Activated naive CD4-positive, alpha-beta T cell treated with anti-CD3 and anti-CD28 coated beads for 36 hours (primary cell): ENCODE measurements around the gene RECQL. TPM values are rescaled to one million over a fixed set of nuclear protein-coding genes. Genes with fewer than 3 reads are reported as not detected.

Experiments
- CTCF ChIA-PET: fragments of 350-600 bp; sonication (Branson Sonifier 250); formaldehyde crosslinking; loops from one replicate; lab custom pipeline; 2021; ENCODE audit warnings: antibody characterized with exemption; lab: Charles Lee
- DNase-seq: peaks from one replicate; pipeline ENCODE4 v3.0.0-alpha.2; 2020
- H3K27ac Mint-ChIP-seq: one replicate; pipeline ENCODE4 v1.8.0; 2021; ENCODE audit warnings: mild to moderate bottlenecking, mixed read lengths
- H3K27me3 Mint-ChIP-seq: one replicate; pipeline ENCODE4 v1.8.0; 2021; ENCODE audit warnings: low read depth, mixed read lengths
- H3K36me3 Mint-ChIP-seq: one replicate; pipeline ENCODE4 v1.8.0; 2021; ENCODE audit warnings: low read depth, mixed read lengths
- H3K4me1 Mint-ChIP-seq: one replicate; pipeline ENCODE4 v1.8.0; 2021; ENCODE audit warnings: low read depth, mixed read lengths
- H3K4me3 Mint-ChIP-seq: one replicate; pipeline ENCODE4 v1.8.0; 2021; ENCODE audit warnings: mild to moderate bottlenecking, moderate library complexity, mixed read lengths
- H3K9me3 Mint-ChIP-seq: one replicate; pipeline ENCODE4 v1.8.0; 2021; ENCODE audit warnings: mixed read lengths
- intact Hi-C: fragments of 100-400 bp; cut with micrococcal nuclease; formaldehyde crosslinking; loops from one replicate; pipeline ENCODE4 v1.15.1; 2023
- total RNA-seq, 2 experiments: library from RNA; stranded (reverse); gene quantifications; one replicate each; pipeline ENCODE4 v1.2.3, GENCODE V29; 2021

Gene RECQL, protein sequence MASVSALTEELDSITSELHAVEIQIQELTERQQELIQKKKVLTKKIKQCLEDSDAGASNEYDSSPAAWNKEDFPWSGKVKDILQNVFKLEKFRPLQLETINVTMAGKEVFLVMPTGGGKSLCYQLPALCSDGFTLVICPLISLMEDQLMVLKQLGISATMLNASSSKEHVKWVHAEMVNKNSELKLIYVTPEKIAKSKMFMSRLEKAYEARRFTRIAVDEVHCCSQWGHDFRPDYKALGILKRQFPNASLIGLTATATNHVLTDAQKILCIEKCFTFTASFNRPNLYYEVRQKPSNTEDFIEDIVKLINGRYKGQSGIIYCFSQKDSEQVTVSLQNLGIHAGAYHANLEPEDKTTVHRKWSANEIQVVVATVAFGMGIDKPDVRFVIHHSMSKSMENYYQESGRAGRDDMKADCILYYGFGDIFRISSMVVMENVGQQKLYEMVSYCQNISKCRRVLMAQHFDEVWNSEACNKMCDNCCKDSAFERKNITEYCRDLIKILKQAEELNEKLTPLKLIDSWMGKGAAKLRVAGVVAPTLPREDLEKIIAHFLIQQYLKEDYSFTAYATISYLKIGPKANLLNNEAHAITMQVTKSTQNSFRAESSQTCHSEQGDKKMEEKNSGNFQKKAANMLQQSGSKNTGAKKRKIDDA
- total RNA-seq = 10 to 100 TPM; 89.8 to 93.7 TPM

DNA sequence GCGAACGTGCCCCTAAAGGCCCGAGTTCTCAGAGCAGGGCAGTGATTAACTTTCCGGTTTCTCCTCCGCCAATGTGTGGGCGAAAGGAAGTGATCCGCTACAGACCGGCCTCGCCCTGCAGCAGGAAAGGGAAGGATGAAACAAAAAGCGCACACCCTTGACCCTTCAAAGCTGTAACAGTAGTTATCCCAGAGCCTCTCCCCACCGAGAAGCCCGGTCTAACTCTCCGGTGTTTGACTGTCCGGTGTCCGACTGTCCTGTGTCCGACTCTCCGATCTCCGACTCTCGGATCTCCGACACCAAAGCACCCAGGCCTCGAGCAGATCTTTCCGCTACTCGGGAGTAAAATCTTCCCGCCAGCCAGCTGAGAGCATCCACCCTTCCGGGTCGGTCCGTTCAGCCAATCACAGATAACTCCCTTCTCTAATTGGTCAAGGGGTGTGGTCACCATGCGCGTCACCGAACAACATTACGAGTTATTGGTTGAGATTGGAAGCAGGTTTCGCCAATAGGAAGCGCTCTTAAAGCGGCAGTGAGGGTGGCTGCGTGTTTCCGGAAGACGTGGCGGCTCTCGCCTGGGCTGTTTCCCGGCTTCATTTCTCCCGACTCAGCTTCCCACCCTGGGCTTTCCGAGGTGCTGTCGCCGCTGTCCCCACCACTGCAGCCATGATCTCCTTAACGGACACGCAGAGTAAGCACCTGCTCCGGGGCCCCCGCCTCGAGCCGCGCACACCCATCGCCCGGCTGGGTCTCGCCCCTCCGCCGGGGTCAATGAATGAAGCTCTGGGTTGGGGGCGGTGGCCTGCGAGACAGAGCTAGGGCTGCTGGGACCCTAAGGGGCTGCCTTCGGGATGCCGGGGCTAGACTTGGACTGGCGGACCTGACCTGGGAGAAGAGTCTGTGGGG lies at the start of gene RECQL, which contains the start of gene GOLT1B:
TSS of gene RECQL (minus strand) at position 378 of the 906 bp plus-strand sequence. CDS start 2,065 bp downstream, outside the sequence.
TSS of gene GOLT1B (plus strand) at position 532 of the 906 bp plus-strand sequence. CDS start at position 667, 135 bp downstream.
- CTCF ChIA-PET = interaction anchor here (0.6 to 2.3 kb wide), 3 partner anchors 57 to 179 kb away, joined by 3 to 9 read pairs (median 4); no protein-coding TSS in a partner anchor
- intact Hi-C loops = loop anchor here (1.0 to 10.0 kb wide), 11 partner anchors 8 to 1123 kb away; partner anchors contain the start of genes CMAS, ETNK1, LDHB and PYROXD1
- peak; percentile 95 for DNase-seq
- peaks cover 44% of the 10 kb centered on the region for H3K4me1 Mint-ChIP-seq
- H3K27ac Mint-ChIP-seq = no peak within 1 kb of the TSS
- H3K9me3 Mint-ChIP-seq = no peaks in the 10 kb centered on the region
- H3K4me3 Mint-ChIP-seq = no peak within 1 kb of the TSS
- H3K36me3 Mint-ChIP-seq = peaks cover 22% of the 10 kb centered on the region
- H3K27me3 Mint-ChIP-seq = no peaks in the 10 kb centered on the region

DNA sequence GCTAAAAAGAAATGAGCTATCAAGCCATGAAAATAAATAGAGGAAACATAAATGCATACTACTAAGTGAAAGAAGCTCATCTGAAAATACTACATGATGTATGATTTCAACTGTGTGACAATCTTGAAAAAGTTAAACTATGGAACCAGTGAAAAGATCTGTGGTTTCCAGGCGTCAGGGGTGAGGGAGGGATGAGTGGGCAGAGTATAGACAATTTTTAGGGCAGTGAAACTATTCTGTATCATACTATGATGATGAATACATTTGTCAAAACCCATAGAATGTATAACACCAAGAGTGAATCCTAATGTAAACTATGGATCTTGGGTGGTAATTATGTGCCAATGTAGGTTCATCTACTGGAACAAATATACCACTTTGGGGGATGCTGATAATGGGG lies 46.0 kb upstream of the RECQL start:
- Mint-ChIP-seq H3K27ac (no peak overlapping the region), H3K9me3 (no peaks in the 10 kb centered on the region), H3K4me1 (peaks cover 5% of the 10 kb centered on the region), H3K27me3 (no peaks in the 10 kb centered on the region), H3K36me3 (no peaks in the 10 kb centered on the region), H3K4me3 (no peak overlapping the region)
- no peak for DNase-seq
- intact Hi-C loops = no loop called here
- CTCF ChIA-PET = no interaction called here

DNA sequence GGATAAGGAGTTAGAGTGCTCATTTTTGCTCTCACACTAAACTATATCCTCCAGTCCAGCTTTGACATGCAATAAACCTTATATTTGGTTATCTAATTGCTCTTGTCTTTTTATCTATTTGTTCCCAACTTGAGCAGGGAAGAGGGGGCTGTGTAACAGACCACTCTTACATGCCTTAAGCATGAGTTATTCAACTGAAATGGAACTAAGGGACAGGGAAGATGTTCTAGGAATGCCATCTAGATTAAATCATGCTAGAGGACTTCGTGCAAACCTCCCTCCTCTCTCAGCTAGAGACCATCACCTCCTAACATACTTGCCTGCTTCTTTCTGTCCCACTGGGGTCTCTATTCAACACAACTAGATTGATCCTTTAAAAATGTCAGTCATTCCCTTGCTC lies 45.3 kb upstream of the RECQL start:
- CTCF ChIA-PET = no interaction called here
- no peaks in the 10 kb centered on the region for H3K9me3 Mint-ChIP-seq
- no peak for DNase-seq
- intact Hi-C loops = no loop called here
- no peak overlapping the region for H3K4me3 Mint-ChIP-seq
- H3K27ac Mint-ChIP-seq = no peak overlapping the region
- H3K36me3 Mint-ChIP-seq = no peaks in the 10 kb centered on the region
- peaks cover 5% of the 10 kb centered on the region for H3K4me1 Mint-ChIP-seq
- no peaks in the 10 kb centered on the region for H3K27me3 Mint-ChIP-seq

DNA sequence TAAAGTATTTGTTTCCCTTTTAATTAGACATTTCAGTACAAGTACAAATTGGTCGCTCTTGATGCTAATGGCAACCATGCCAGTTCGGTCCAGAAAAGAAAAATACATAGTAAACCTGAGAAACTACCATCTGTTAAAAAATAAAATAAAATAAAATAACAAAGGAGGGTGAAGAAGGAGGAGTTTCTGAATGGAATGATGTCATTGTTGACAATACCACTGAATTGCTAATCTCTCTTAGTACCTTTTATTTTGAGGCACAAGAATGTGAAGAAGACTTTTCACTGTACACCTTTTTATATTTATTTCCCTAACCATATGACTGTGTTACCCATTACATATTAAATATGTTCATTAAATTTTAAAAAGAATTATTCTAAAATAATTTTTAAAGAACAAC lies 44.1 kb upstream of the RECQL start:
- Mint-ChIP-seq H3K4me3 (no peak overlapping the region), H3K27ac (no peak overlapping the region), H3K4me1 (peaks cover 6% of the 10 kb centered on the region), H3K9me3 (no peaks in the 10 kb centered on the region), H3K27me3 (no peaks in the 10 kb centered on the region), H3K36me3 (no peaks in the 10 kb centered on the region)
- CTCF ChIA-PET = no interaction called here
- no peak for DNase-seq
- intact Hi-C loops = no loop called here

DNA sequence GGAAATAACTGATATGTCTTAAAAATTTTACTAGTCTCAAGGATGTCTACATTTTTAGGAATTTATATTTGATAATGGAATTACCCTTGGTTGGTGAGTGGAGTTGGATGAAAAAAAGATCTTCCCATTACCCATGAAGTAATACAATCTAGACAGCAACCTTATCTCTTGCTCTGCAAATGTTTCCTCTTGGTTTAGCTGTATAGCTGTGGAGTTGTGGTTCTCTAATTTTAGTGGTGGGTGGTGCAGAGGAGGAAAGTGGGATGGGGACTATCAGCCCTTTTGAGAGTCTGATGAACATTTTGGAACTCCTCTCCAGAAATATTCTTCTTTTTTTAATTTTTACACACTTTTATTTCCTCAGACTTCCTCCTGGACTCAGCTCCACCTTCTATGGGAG lies 41.7 kb upstream of the RECQL start:
- no peaks in the 10 kb centered on the region for H3K36me3 Mint-ChIP-seq
- CTCF ChIA-PET = no interaction called here
- intact Hi-C loops = no loop called here
- H3K27me3 Mint-ChIP-seq = no peaks in the 10 kb centered on the region
- H3K27ac Mint-ChIP-seq = no peak overlapping the region
- no peak overlapping the region for H3K4me3 Mint-ChIP-seq
- DNase-seq = no peak
- H3K9me3 Mint-ChIP-seq = no peaks in the 10 kb centered on the region
- H3K4me1 Mint-ChIP-seq = peaks cover 17% of the 10 kb centered on the region

DNA sequence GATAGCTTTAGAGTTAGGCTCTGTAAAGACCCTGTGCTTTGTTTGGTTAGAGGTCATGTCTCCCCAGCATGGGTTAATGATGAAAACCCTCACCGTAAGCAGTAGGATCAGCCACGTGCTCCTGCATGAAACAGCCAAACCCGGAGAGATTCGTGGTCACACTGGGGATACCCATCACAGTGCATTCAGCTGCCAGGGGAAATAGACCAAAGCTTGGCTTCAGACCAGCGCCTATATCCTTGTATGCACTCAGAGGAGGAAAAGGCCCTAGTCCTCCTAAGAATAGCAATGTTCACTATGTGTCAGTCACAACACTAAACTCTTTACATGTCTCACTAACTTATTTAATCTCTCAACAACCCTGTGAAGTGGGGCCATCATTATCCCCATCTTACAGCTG lies 41.0 kb upstream of the RECQL start:
- H3K4me3 Mint-ChIP-seq = no peak overlapping the region
- H3K9me3 Mint-ChIP-seq = no peaks in the 10 kb centered on the region
- no peaks in the 10 kb centered on the region for H3K27me3 Mint-ChIP-seq
- CTCF ChIA-PET = interaction anchor here (0.6 to 0.7 kb wide), 2 partner anchors 155 to 601 kb away, joined by 3 read pairs; no protein-coding TSS in a partner anchor
- DNase-seq = peak; percentile 23
- H3K36me3 Mint-ChIP-seq = no peaks in the 10 kb centered on the region
- H3K4me1 Mint-ChIP-seq = peaks cover 14% of the 10 kb centered on the region
- no peak overlapping the region for H3K27ac Mint-ChIP-seq
- intact Hi-C loops = no loop called here

DNA sequence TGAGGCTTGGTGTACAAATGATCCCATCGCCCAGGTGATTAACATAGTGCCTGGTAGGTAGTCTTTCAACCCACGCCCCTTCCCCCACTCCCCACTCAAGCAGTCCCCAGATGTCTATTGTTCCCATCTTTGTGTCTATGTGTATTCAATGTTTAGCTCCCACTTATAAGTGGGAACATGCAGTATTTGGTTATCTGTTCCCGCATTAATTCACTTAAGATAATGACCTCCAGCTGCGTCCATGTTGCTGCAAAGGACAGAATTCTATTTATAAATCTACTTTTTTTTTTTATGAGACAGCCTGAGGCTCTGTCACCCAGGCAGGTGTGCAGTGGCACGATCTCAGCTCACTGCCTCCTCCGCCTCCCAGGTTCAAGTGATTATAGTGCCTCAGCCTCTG lies 40.3 kb upstream of the RECQL start:
- Mint-ChIP-seq H3K36me3 (no peaks in the 10 kb centered on the region), H3K27ac (no peak overlapping the region), H3K4me3 (no peak overlapping the region), H3K9me3 (no peaks in the 10 kb centered on the region), H3K27me3 (no peaks in the 10 kb centered on the region), H3K4me1 (peaks cover 12% of the 10 kb centered on the region)
- no peak for DNase-seq
- intact Hi-C loops = loop anchor here (2.0 kb wide), 1 partner anchor 19 kb away; no protein-coding TSS in a partner anchor
- CTCF ChIA-PET = no interaction called here

- H3K9me3 Mint-ChIP-seq = no peaks in the 10 kb centered on the region
- no peaks in the 10 kb centered on the region for H3K27me3 Mint-ChIP-seq
- CTCF ChIA-PET = no interaction called here
- no peaks in the 10 kb centered on the region for H3K36me3 Mint-ChIP-seq
- no peak overlapping the region for H3K4me3 Mint-ChIP-seq
- peaks cover 12% of the 10 kb centered on the region for H3K4me1 Mint-ChIP-seq
- DNase-seq = no peak
- no peak overlapping the region for H3K27ac Mint-ChIP-seq
- intact Hi-C loops = loop anchor here (1.0 to 2.0 kb wide), 7 partner anchors 11 to 140 kb away; partner anchors contain the start of genes GOLT1B and RECQL
Observed at GRCh38 chr12:21539797-21540196, 38.4 kb upstream of the RECQL start.

- no peak for DNase-seq
- Mint-ChIP-seq H3K4me1 (peaks cover 12% of the 10 kb centered on the region), H3K36me3 (no peaks in the 10 kb centered on the region), H3K27ac (no peak overlapping the region), H3K4me3 (no peak overlapping the region), H3K27me3 (no peaks in the 10 kb centered on the region), H3K9me3 (no peaks in the 10 kb centered on the region)
- intact Hi-C loops = loop anchor here (2.0 kb wide), 1 partner anchor 61 kb away; no protein-coding TSS in a partner anchor
- CTCF ChIA-PET = interaction anchor here (1.4 kb wide), 1 partner anchor 144 kb away, joined by 3 read pairs; no protein-coding TSS in a partner anchor
Observed at GRCh38 chr12:21538061-21538653, 36.7 kb upstream of the RECQL start.

DNA sequence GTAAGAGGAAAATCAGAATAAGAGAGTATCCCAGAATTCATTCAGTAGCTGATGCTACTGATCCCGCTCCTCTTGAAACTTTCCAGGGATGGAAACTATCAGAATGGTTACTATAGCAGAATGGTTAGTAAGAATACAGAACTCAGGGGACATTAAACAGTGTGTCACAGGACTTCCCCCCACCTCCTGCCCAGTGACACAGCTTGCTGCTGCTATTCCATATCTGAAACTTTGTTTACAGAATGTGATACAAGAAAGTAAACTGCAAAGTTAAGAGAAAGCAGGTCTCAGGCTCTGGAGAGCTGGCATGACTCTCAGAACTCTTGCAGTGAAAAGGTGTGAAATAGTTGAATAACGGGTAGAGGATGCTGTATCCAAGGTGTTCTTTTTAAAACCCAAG lies 28.0 kb upstream of the RECQL start:
- intact Hi-C loops = no loop called here
- no peak for DNase-seq
- no peak overlapping the region for H3K27ac Mint-ChIP-seq
- CTCF ChIA-PET = no interaction called here
- peaks cover 2% of the 10 kb centered on the region for H3K4me1 Mint-ChIP-seq
- peaks cover 4% of the 10 kb centered on the region for H3K9me3 Mint-ChIP-seq
- H3K27me3 Mint-ChIP-seq = peaks cover 20% of the 10 kb centered on the region
- no peaks in the 10 kb centered on the region for H3K36me3 Mint-ChIP-seq
- H3K4me3 Mint-ChIP-seq = no peak overlapping the region

DNA sequence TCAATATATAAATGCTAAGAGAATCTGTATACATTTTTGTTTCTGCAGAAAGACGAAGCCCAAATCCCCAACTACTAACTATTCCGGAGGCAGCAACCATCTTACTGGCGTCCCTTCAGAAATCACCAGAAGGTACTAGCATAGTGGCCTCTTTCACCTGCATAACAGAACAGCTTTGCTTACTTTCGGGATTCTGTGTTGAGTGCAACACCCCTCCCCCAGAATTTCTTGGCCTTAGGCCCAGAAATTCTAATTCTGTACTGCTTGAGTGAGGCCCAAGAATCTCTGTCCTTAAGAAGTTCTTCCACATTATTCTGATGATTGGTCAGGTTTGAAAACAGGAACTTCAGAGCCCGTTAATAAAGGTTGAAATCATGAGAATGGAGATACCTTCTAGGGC lies 27.5 kb upstream of the RECQL start:
- Mint-ChIP-seq H3K4me1 (peaks cover 2% of the 10 kb centered on the region), H3K27me3 (peaks cover 20% of the 10 kb centered on the region), H3K4me3 (peak overlapping the region; percentile 59), H3K27ac (no peak overlapping the region), H3K9me3 (peaks cover 7% of the 10 kb centered on the region), H3K36me3 (no peaks in the 10 kb centered on the region)
- intact Hi-C loops = loop anchor here (1.0 kb wide), 1 partner anchor 10 kb away; no protein-coding TSS in a partner anchor
- CTCF ChIA-PET = no interaction called here
- DNase-seq = no peak
